ENCODE data around the gene CERS6.
"Not testable (repeated sequence)": the region's sequence is repeated elsewhere in the genome, so short reads cannot be mapped to it uniquely, and the experiment has no call there.

Gene CERS6

DNA sequence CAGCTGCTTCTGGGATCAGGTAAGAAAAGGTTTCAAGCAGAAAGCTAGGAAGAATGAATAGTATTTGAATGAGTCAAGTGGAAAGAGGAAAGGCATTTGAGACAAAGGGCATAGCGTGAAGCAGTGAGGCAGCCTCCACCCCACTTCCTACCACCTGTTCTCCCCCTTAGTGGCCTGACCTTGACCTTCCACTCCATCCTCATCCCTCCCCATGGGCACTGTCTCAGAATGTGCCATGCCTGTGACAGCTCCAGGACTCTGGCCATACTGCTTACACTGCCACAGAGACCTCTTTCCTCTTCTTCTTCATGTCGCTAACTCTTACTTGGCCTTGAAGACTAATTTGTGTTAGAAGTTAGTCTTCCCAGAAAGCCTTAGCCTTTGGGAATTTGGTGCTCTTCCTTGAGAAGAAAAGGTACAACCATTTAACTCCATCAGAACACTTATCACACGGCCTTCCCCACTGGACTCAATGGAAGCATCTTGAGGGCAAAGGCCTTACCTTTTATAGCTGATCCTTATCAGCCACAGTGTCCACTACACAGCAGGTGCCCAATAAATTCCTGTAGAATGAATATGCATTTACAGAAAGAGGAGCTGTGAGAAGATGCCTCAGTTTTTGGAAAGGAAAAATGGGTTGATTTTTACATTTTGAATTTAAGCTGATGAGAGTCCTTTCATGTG is 331.2 kb downstream of the CERS6 start:
- no peak for DNase-seq

DNA sequence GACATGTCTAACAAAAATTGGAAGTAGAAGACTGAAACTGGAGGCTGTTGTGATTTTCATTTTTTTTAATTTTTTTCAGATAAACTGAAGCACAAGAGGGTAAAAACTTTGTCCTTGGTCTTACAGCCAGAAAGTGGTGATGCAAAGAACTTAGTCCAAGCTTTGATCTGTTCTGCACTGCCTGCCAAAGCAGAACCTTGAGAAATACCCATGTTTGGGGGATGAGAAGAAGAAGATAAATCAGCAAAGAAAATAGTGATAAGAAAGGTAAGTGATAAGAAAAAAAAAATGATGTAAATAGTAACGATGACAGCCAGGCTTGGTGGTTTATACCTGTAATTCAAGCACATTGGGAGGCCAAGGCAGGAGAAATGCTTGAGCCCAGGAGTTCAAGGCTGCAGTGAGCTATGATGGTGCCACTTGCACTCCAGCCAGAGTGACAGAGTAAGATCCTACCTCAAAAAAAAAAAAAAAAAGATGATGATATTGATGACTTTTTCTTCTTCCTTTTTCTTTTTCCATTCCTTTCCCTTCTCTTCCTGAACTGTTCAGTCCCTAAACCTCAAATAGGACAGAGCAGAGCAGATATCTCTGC is 331.8 kb downstream of the CERS6 start:
- DNase-seq, result no peak

DNA sequence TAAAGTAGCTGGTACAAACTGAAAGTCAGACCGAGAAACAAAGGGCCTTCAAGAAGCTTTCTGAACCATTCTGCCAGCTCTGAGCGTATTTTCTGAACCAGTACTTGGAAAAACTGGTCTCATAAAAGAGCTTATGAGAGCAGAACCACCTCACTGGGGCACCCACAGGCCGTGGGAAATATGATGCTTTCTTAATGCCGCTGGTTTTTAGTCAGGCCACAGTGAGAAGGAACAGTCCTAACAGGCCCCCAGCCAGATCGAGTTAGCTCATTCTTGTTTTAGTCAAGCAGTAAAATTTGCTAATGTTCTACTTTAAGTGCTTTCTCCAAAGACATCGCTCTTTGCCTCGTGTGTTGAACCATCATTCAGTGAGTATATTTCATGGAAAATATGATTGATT is 333.7 kb downstream of the CERS6 start:
- no peak for DNase-seq

DNA sequence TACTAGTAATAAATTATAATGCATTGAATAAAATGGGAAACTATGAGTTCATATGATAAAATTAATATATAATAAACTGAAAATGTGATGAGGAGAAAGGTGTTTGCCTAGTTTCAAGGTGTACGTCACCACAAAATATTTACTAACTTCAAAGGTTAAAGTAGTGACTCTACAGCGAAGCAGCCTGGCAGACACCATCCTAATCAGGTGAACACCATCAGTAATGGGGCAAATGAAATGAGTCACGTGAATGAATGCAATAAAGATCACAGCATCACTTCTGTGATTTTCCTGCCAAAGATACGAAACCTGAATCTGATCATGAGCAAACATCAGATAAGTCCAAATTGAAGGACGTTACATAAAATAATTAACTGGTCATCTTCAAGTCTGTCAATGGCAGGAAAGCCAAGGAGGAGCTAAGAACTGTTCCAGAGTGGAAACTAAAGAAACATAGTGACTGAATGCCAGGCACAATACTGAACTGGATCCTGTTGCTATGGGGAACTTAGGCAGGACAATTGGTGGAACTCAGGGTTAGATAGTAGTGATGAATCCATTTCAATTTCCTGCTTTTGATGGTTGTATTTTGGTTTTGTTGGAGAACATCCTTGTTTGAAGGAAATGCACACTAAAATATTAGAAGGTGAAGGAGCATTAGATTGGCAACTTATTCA is 334.3 kb downstream of the CERS6 start:
- no peak for DNase-seq

GRCh38 chr2:168791140-168791539 is 335.1 kb downstream of the CERS6 start:
- DNase-seq, result not testable (repeated sequence)

DNA sequence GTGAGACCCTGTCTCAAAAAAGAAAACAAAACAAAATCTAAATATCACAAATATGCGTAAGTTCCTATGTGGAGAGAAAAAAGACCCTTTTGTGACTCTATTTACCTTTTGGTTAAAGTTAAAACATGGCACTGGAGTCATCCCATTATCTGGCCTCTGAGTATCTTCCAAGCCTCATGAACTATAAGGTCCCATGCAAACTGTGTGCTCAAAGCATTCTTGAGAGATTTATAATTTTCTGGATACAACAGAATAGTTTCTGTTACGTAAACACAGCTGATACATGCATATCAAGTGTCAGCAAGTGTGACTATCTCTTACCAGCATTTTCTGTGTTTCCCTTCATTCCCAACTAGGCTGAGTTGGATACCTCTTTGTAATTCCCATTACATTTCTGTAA is 337.5 kb downstream of the CERS6 start:
- DNase-seq, result no peak

DNA sequence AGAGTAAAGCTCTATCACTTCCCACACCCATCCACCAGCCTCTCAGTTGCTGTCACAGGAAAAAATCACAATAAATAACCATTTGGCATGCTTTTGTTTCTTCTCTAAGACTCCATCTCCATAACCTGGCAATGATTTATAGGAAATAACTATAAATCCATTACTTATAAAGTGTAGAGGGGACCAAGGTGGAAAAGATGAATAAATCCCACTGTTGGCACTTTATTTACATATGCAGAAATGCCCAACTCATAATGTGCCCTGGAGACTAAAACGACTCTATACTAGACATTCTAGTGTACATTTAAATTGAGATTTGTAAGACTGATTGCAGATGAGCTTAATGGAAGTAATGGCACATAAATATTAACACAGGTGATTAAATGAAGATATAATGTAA is 338.9 kb downstream of the CERS6 start:
- DNase-seq, result no peak

GRCh38 chr2:168796090-168796577 is 340.1 kb downstream of the CERS6 start:
- no peak for DNase-seq

DNA sequence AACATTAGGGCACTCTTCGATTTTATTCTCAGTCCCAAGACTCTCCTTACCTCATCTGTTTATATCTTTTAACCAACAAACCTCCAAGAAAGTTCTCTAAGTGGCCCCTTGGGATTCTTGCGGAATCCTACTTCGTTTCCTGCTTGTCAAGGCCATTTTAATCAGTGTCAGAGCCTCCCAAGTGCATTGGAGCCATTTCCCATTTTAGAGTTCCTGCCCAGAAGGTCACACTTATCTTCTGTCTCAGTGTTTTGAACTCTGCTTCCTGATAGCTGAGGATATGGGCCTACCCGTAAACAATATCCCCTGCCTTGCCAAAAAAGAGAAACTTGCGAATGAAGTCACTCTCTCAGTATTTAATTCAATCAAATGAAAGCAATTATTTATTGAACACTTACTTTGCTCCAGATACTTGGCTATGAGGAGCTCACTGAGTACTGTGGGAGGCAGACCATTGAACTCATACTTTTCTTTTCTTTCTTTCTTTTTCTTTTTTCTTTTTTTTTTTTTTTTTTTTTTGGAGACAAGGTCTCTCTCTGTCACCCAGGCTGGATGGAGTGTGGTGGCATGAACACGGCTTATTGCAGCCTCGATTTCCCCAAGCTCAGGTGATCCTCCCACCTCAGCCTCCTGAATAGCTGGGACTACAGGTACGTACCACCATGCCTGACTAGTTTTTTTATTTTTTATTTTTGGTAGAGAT is 340.7 kb downstream of the CERS6 start:
- no peak for DNase-seq

GRCh38 chr2:168797286-168797655 is 341.2 kb downstream of the CERS6 start:
- DNase-seq, result no peak

DNA sequence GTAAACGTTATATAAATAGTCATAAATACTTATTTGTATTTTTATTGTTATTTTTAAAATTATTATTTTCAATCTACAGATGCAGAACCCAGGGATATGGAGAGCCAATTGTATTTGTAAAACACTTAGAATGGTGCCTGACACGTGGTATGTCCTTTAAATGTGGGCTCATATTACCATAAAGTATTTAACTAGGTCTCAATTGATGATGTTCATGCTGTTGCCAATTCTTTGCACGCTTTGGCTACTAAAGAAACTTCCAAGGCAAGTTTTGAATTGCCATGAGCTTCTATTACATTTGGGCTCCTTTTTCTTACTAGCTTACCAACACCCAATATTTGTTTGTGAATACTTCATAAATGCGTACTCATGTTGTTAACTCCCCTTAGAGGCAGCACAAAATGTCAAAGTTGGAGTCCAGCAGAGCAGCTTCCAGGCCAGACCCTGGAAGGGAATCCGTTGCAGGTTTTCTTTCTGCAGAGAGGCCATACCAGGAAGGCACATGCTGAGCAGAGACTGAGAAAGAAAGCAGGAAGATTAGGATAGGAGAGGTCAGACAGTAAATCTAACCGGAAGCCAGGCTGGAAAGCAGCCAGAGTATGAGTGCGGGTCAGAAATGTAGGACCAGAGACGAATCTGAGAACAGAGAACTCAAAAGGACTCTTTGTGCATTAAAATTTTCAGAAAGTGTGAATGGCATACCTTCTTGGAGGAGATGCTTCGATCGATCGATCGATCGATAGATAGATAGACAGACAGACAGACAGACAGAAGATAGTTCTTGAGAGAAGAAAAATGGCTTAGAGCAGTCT is 342.2 kb downstream of the CERS6 start:
- no peak for DNase-seq

- no peak for DNase-seq
These were observed 342.9 kb downstream of the CERS6 start for GRCh38 chr2:168798888-168799410.

DNA sequence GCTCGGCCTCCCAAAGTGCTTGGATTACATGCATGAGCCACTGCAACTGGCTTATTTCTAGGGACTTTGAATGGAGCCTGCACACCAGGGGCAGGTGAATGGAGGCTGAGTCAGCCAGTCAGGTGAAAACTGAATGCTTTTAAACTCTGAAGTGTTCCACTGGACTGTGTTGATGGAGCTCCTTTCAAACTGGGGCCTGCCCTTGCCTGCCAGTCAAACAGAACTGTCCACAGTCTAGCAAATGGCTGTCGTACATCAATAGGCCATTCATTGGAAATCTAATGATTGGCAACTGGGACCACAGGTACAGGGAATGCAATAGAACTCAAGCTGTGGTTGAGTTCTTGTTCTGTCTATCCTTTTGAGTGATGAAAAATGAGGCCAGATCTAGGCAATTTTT is 345.4 kb downstream of the CERS6 start:
- no peak for DNase-seq

GRCh38 chr2:168801961-168802858 is 346.1 kb downstream of the CERS6 start, which contains the start of gene NOSTRIN:
Gene NOSTRIN, plus strand, starts transcription at chr2:168802637. Its CDS starts 10 bp downstream, at chr2:168802647.
- no peak for DNase-seq

DNA sequence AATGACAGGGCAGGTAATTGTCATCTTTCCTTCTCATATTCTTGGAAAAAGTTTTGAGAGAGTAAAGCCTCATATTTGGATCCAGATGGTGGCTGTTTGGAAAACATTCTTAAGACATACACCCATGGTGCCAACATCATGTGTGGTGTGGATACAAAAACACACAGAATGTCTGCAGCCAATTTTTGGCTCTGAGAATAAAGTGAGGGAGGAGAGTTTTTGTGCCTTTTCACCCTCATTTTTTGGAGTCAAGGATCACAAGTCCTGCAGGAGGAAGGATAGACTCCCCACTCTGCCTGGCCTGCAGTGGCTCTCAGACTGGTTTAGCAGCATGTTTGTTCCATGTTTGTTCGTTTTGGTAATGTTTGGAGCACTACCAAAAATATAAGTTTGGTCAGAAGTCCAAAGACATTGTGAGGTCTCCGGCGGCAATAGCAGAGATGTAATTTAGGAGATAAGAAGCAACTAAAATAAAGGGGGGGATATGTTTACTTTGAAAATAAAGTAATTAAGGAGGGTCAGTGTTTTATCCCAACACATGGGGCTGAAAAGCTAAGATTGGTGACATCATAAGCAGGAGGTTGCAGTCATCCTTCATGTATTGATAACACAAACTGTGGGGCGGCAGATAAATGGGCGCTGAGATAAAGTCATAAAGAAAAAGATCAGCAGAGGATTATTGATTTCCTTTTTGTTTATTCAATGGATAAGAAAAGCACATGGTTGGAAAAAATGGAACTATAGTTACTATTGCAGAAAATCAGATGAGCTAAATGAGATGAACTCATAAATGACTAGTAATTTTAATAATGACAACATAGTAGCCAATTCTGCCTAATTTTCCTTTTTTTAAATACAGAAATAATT is 347.0 kb downstream of the CERS6 start:
- DNase-seq, result no peak

GRCh38 chr2:168804214-168804613 is 348.1 kb downstream of the CERS6 start:
- DNase-seq, result no peak

- no peak for DNase-seq
These were observed 349.5 kb downstream of the CERS6 start for GRCh38 chr2:168805615-168806014.

- no peak for DNase-seq
These were observed 353.5 kb downstream of the CERS6 start for GRCh38 chr2:168809537-168809936.

DNA sequence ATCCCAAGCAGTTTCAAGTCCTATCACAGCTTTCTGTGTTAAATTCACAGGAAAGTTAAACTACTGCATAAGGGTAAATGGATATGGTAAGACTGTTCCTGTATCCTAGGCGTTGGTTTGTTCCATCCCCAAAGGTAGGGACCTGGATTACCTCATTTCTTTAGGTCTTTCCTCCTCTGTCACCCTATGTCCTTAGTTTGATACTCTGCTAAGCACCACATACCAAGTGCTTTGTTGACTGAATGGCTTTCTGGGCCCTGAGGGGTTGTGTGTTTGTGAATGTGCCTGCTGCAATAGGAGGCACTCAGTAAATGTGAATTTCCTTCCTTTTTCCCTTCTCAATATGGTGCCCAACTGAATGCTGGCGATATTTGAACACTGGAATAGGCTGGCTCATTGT is 354.2 kb downstream of the CERS6 start:
- DNase-seq, result no peak

DNA sequence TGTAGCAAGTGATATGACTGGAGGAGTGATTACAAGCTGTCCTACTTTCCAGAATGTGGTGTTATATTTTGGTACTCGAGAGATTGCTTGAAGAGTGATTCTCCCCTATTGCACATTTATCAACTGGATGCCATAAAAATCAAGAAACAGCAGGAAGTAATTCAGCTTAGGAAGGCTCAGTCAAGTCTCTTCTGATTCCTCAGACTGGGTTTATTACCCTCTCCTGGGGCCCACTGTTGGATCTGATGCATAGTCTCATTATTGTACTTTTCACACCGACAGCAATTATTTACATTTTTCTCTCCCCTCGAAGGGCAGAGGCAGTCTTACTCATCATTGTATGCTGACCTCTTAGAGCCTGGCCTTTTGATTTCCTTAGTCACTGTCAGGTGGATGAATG is 355.6 kb downstream of the CERS6 start:
- no peak for DNase-seq
